ENCODE measurements around the gene NLRP4.

NLRP4 gene, protein sequence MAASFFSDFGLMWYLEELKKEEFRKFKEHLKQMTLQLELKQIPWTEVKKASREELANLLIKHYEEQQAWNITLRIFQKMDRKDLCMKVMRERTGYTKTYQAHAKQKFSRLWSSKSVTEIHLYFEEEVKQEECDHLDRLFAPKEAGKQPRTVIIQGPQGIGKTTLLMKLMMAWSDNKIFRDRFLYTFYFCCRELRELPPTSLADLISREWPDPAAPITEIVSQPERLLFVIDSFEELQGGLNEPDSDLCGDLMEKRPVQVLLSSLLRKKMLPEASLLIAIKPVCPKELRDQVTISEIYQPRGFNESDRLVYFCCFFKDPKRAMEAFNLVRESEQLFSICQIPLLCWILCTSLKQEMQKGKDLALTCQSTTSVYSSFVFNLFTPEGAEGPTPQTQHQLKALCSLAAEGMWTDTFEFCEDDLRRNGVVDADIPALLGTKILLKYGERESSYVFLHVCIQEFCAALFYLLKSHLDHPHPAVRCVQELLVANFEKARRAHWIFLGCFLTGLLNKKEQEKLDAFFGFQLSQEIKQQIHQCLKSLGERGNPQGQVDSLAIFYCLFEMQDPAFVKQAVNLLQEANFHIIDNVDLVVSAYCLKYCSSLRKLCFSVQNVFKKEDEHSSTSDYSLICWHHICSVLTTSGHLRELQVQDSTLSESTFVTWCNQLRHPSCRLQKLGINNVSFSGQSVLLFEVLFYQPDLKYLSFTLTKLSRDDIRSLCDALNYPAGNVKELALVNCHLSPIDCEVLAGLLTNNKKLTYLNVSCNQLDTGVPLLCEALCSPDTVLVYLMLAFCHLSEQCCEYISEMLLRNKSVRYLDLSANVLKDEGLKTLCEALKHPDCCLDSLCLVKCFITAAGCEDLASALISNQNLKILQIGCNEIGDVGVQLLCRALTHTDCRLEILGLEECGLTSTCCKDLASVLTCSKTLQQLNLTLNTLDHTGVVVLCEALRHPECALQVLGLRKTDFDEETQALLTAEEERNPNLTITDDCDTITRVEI

DNA sequence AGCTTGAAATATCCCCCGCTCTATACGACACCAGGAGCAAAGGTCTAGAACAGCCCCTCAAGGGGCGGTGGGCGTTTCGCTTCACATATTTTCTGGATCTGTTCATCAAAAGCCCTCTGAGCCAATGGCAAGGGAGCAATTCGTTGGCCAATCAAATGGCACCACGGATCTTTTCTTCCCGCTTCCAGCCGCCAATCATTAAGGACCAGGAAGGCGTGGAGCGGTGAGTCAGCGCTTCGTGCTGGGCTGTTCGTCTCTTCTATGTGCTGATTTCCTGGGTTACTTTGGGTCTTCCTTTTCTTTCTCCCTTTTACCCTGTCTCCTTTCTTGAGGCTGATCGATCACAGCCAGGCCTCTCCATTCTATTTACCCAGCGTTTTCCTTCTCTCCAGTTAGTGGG lies at the start of gene NLRP4:
TSS of gene NLRP4 (plus strand) at position 201 of the 400 bp plus-strand sequence. CDS start 15,541 bp downstream, outside the sequence.
- DNase-seq = no peak

DNA sequence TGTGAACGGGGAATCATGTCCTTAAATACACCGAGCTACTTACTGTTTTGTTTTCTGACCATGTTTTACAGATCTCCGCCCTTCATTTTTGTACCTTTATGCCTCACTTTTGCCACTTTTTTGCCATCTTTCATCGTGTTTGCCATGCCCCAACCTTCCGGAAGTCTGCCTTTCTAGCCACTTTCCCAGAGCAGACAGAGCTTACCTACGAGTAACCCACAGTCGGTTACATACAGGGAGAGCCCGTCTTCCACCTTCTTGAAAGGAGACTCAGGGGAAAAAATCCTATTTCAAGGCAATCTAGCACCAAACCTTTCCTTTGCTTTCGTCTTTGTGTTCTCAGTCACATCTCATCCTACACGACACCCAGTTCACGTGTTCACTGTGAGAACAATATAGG lies 41.3 kb upstream of the NLRP4 start:
- DNase-seq = no peak

DNA sequence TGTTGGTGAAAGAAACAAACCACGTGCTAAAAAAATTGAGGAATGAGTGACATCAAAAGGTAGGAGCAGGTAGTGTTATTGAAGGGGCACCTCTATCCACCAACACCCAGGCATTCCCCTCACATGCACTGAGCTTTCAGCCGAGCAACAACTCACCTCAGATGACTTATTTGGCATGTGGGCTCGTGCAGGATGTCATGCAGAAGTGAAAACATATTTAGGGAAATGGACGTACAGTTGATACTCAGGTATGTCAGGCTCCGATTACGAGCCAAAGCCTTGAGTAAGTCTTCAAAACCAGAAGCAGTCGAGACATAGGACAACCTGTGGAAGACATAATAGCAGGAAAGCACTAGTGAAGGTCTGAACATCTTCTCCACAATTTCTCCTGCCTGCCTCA lies 34.9 kb upstream of the NLRP4 start:
- DNase-seq = no peak

DNA sequence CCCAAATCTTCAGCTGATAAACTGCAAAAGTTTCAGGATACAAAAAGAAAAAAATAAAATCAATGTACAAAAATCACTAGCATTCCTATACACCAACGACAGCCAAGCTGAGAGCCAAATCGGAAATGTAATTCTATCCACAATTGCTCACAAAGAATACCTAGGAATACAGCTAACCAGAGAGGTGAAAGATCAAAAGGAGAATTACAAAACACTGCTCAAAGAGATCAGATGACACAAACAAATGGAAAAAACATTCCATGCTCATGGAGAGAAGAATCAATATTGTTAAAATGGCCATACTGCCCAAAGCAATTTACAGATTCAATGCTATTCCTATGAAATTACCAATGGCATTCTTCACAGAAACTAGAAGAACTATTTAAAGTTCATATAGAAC lies 34.1 kb upstream of the NLRP4 start:
- no peak for DNase-seq

DNA sequence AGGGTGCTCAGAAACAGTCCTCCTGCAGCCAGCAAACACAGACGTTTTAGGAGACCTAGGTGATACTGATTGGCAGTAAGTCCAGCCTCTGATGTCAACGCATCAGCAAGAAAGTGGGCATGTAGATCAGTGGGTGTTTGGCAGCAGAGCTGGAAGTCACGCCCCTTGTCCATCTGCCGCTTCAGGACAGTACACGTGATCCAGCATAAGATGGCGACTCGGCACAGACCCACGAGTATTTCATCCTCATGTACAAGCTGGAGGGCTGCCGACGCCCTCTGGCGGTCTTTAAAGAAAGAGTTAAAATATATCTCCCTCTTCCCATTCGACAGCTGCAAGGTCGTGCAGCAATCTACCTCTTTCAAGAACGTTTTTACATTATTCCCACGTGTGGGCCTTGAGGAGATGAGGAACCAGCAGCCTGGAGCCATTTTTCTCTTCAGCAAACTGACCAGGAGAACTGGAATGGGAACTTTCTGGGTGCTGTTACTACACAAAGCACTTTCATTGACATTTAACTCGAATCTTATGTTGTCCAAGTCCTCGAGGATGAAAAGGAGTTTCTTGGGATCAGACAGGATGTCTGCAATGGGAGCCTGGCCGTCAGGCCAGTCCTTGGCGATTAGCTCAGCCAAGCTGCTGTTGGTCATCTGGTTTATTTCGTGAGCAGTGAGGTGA lies 26.8 kb upstream of the NLRP4 start:
- DNase-seq = peak; percentile 23

DNA sequence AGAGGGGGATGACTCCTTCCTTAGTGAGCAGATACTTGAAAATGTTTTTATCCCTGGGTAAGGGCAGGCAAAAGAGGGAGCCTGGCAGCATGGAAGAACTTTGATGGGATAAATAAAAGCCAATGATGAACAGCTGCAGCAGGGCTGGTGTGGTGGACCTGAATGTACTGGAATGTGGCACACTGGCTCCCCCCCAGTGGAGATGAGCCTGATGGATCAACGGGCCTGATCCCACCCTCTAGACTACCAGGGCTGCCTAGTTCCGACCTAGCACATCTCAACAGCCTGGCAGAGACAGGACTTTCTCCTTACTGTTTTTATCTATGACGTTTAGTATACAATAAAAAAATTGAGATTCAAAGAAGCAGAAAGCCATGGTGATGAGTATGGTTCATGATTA lies 25.0 kb upstream of the NLRP4 start:
- no peak for DNase-seq

DNA sequence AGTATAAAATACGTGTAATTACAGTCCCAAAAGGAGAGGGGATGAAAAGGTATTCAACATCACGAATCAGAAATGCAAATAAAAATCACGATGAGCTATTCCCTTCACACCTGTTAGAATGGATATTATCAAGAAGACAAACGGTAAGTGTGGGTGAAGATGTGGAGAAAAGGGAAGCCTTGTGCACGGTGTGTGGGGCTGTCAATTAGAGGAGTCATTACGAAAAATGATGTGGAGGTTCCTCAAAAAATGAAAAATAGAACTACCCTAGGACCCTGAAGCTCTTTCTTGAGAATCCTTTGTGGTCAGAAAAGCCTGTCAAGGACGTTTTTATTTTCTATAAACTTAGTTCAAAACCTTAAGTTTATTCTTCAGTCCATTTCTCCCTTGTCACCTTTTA lies 23.9 kb upstream of the NLRP4 start:
- no peak for DNase-seq

DNA sequence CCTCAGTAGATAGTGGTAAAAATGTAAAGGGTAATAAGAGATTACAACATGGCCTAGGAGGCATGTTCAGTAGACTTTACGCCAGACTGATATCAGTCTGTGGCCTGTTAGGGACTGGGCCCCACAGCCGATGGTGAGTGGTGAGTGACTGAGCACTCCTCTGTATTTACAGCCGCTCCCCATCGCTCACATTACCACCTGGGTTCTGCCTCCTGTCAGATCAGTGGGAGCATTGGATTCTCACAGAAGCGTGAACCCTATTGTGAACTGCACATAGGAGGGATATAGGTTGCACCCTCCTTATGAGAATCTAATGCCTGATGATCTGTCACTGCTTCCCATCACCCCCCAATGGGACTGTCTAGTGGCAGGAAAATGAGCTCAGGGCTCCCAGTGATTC lies 22.4 kb upstream of the NLRP4 start:
- DNase-seq = no peak

DNA sequence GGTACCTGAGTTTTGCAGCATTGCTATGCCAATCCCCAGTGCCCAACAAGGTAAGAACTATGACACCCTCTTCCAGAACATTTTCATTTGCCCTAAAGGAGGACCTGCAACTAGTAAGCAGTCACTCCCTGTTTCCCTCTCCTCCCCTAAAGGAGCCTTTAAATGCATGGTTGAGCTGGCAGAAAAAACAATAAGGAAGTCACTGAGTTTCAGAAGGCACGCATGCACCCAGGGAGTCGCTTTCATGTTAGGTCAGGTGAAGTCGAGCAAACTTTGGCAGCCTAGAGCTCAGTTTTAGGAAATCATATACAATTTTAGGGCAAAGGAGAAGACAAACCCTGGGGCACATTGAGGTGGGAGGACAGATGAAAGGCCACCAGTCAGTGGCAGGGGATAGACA lies 16.3 kb upstream of the NLRP4 start:
- DNase-seq = no peak

DNA sequence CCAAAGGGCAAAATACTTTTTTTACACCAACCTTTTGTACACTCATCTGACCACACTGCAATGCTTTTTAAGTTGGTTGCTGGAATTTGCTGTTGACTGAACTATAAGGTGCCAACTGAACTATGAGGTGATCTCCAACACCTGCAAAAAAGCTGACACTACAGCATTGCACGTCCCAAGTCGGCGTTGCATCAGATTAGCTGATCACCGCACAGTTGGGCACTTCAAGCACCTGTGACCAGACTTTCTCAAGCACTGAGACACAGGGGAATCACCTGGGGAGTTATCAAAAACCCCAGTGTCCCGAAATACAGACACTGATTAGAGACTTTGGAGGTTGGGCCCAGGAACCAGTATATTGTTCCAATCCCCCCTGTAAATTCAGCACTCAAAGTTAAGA lies 5.7 kb upstream of the NLRP4 start:
- DNase-seq = no peak

DNA sequence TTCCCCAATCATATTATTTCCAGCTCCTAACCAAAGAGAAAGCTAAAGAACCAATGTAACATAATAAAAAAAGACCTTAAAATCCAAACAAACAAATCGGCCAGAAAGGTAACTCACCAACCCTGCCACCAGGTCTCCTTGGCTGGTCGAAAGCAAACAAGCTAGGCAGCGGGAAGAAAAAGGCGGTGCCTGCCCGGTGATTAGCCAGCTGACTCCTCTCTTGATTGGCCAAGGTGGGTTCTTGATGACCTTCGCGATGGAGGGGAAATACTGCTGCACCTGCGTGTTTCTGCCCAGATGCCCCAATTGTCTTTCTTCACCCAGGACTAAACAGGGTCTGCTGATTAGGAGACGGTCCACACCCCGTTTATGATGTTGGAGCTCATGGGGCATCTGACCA lies 4.5 kb upstream of the NLRP4 start, which contains the start of gene NLRP11:
TSS of gene NLRP11 (minus strand) at position 154 of the 400 bp plus-strand sequence. CDS start 13,825 bp downstream, outside the sequence.
- no peak for DNase-seq

DNA sequence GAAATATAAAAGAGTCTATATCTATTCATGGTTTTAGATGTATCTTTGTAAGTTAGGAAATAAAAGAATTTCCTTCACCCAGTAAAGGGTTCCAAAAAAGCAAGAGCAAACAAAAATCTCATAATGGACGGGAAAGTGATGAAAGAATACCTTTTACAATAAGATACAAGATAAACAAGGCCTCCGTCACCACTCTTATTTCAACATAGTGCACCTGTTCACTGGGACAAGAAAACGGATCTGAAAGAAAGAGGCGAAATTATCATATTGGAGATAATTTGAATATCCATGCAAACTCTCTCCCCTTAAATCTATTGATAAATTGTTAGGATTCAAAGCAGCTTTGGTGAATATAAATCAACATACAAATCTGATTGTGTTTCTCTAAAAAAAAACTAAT lies 3.7 kb upstream of the NLRP4 start:
- no peak for DNase-seq

DNA sequence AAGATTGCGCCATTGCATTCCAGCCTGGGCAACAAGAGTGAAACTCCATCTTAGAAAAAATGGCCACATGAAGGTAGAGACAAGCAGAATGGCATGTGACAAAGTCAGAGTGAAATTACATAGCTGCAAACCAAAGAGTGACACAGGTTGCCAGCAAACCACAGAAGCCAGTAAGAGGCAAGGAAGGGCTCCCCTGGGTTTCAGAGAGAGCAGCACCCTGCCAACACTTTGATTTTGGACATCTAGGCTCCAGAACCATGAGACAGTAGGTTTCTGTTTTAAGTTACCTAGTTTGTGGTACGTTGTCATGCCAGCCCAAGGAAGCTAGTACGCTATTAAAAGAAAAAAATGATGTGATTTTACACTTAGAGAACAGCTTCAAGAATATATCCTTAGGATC lies 1.9 kb downstream of the NLRP4 start:
- no peak for DNase-seq

DNA sequence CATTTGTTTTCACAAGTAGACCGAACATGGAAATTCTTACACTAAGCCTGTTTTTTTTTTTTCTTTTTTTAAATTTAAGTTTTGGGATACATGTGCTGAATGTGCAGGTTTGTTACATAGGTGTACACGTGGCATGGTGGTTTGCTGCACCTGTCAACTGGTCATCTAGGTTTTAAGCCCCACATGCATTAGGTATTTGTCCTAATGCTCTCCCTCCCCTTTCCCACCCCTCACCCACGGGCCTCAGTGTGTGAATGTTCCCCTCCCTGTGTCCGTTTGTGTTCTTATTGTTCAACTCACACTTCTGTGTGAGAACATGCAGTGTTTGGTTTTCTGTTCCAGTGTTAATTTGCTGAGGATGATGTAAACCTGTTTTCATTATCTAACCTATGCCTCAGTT lies 2.6 kb downstream of the NLRP4 start:
- DNase-seq = no peak

DNA sequence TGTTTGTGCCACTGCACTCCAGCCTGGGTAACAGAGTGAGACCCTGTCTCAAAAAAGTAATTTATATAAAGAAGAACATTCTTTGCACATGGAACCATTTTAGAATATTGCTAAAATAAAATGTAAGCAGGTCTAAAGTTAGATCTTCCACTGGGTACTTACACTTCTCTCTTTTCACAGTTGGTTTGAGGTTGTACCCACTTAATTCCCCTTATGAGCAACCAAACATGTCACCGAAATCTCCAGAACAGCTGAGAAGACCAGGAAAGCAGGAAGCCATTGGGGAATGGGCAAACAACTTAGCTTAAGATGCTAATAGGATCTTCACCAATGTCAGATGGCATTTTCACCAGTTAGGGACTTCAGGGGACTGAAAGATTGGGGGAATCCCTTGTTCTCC lies 18.8 kb downstream of the NLRP4 start:
- no peak for DNase-seq

DNA sequence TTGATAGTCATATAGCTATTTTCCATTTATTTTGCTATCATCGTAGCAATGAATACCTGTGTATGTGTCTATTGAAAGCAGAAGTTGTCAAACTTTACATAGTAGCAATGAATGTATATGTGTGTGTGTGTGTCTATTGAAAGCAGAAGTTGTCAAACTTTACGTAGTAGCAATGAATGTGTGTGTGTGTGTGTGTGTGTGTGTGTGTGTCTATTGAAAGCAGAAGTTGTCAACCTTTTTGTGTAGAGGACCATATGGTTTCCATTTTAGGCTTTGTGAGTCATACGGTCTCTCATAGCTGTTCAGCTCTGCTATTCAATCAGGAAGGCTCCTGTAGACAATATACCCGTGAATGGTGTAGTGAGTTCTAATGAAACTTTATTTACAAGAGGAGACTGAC lies 20.8 kb downstream of the NLRP4 start:
- no peak for DNase-seq

DNA sequence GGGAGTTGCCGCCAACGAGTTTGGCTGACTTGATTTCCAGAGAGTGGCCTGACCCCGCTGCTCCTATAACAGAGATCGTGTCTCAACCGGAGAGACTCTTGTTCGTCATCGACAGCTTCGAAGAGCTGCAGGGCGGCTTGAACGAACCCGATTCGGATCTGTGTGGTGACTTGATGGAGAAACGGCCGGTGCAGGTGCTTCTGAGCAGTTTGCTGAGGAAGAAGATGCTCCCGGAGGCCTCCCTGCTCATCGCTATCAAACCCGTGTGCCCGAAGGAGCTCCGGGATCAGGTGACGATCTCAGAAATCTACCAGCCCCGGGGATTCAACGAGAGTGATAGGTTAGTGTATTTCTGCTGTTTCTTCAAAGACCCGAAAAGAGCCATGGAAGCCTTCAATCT lies 21.6 kb downstream of the NLRP4 start:
- DNase-seq = no peak

DNA sequence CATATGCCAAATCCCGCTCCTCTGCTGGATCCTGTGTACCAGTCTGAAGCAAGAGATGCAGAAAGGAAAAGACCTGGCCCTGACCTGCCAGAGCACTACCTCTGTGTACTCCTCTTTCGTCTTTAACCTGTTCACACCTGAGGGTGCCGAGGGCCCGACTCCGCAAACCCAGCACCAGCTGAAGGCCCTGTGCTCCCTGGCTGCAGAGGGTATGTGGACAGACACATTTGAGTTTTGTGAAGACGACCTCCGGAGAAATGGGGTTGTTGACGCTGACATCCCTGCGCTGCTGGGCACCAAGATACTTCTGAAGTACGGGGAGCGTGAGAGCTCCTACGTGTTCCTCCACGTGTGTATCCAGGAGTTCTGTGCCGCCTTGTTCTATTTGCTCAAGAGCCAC lies 22.1 kb downstream of the NLRP4 start:
- DNase-seq = no peak

DNA sequence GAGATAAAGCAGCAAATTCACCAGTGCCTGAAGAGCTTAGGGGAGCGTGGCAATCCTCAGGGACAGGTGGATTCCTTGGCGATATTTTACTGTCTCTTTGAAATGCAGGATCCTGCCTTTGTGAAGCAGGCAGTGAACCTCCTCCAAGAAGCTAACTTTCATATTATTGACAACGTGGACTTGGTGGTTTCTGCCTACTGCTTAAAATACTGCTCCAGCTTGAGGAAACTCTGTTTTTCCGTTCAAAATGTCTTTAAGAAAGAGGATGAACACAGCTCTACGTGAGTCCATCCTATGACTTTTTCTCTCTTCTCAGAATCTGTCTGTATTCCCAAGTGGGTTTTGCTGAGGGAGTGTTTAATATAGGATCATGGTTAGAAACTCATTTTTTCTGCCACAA lies 22.6 kb downstream of the NLRP4 start:
- DNase-seq = no peak

DNA sequence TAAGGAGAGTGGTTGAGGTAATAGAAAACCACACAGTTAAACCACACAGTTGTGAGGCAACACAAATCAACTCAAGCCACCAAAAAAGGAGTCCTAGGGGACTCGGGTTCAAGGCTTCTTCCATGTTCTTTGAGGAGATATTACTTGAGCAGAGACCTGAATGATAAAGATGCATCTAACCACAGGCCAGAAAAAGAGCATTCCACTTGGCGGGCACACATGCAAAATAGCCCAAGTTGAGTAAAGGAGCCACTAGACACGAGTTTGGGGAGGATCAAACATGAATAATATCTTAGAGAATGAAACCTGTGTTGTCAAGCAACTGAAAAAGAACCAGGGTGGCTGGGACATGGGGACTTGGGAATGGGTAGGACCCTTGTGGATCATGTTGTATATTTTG lies 30.2 kb downstream of the NLRP4 start:
- no peak for DNase-seq

DNA sequence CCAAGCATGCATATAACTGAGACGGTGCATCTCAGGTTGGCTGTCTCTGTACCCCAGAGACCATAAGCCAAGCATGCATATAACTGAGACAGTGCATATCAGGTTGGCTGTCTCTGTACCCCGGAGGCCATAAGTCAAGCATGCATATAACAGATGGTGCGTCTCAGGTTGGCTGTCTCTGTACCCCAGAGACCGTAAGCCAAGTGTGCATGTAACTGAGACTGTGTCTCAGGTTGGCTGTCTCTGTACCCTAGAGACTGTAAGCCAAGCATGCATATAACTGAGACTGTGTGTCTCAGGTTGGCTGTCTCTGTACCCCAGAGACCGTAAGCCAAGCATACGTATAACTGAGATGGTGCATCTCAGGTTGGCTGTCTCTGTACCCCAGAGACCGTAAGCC lies 30.8 kb downstream of the NLRP4 start:
- DNase-seq = no peak

DNA sequence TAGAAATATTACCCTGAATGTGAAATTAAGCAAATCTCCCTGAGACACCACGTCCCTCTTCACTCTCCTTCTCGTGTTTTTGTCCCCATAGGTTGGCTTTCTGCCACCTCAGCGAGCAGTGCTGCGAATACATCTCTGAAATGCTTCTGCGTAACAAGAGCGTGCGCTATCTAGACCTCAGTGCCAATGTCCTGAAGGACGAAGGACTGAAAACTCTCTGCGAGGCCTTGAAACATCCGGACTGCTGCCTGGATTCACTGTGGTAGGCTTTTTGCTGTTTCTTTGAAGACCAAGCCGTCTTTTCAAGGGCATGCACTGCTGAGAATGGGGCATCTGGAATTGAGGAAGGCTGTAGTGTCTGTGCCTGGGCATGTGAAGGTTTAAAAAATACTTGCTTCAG lies 34.4 kb downstream of the NLRP4 start:
- DNase-seq = no peak

DNA sequence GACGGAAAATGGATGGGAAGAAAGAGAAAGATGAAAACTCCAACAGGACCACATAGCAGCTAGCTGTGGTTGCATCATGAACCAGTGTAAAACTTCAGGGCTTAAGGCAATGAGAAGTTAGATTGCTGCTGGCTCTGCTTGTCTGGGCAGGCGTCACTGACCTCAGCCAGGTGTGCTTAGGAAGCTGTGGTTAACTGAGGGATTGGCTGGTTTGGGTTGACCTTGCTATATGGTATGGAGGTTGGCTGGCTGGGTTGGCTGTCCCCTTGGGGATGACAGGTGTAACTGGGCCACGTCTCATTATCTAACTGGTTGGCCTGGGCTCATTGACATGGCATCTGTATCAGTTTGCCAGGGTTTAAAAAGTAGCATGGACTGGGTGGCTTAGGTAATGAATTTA lies 40.9 kb downstream of the NLRP4 start:
- no peak for DNase-seq

Data from CD4-positive, alpha-beta T cell treated with Interleukin-12 subunit alpha and Interleukin-12 subunit beta, for 1 hour (primary cell).